Erythroblast (primary cell): ENCODE results near the gene SLC6A11.

Experiments used
- GATA1 ChIP-seq: IDR thresholded peaks from 2 replicates; pipeline ENCODE4 v1.6.1; 2011; ENCODE audit warnings: low read depth, mild to moderate bottlenecking, control low read depth, low read length, moderate library complexity
- POLR2A ChIP-seq: IDR thresholded peaks from 2 replicates; pipeline ENCODE4 v1.6.1; 2011; ENCODE audit warnings: mild to moderate bottlenecking, low read length

- TF ChIP-seq POLR2A (no peak), GATA1 (no peak)
Measured at GRCh38 chr3:10945683-10946287, 129.8 kb downstream of the SLC6A11 start.
